GM18526 (cell line): ENCODE results near the gene C3orf49.

Experiments used
- POLR2A ChIP-seq: IDR thresholded peaks from 3 replicates; pipeline ENCODE4 v1.6.1; 2011; ENCODE audit not compliant: insufficient read length; ENCODE audit errors: extremely low read depth

C3orf49 gene

GRCh38 chr3:63832395-63832794 is 13.3 kb downstream of the C3orf49 start:
- TF ChIP-seq POLR2A, result no peak

GRCh38 chr3:63841704-63842103 is 22.6 kb downstream of the C3orf49 start:
- no peak for TF ChIP-seq POLR2A

- no peak for TF ChIP-seq POLR2A
Measured at GRCh38 chr3:63842127-63842526, 23.0 kb downstream of the C3orf49 start.

GRCh38 chr3:63845215-63845614 is 26.1 kb downstream of the C3orf49 start:
- no peak for TF ChIP-seq POLR2A

- TF ChIP-seq POLR2A, result no peak
Measured at GRCh38 chr3:63847718-63848450, 28.8 kb downstream of the C3orf49 start.

- no peak for TF ChIP-seq POLR2A
Measured at GRCh38 chr3:63849175-63849574, 30.1 kb downstream of the C3orf49 start.

- no peak for TF ChIP-seq POLR2A
Measured at GRCh38 chr3:63851287-63851686, 32.2 kb downstream of the C3orf49 start.

- no peak for TF ChIP-seq POLR2A
Measured at GRCh38 chr3:63853106-63853505, 34.0 kb downstream of the C3orf49 start.

GRCh38 chr3:63855333-63855940 is 36.3 kb downstream of the C3orf49 start:
- no peak for TF ChIP-seq POLR2A

- TF ChIP-seq POLR2A, result no peak
Measured at GRCh38 chr3:63857311-63857710, 38.2 kb downstream of the C3orf49 start.

- no peak for TF ChIP-seq POLR2A
Measured at GRCh38 chr3:63860776-63861175, 41.7 kb downstream of the C3orf49 start.

GRCh38 chr3:63861306-63861705 is 42.2 kb downstream of the C3orf49 start:
- no peak for TF ChIP-seq POLR2A

GRCh38 chr3:63862804-63863149 is 43.7 kb downstream of the C3orf49 start:
- no peak for TF ChIP-seq POLR2A

GRCh38 chr3:63863150-63864007 is 44.3 kb downstream of the C3orf49 start, which contains the start of the genes ATXN7 and THOC7:
Gene ATXN7 (plus strand): TSS chr3:63863867. CDS start chr3:63912599, 48,732 bp downstream.
Gene THOC7 (minus strand): TSS chr3:63863805. CDS start chr3:63863790, 15 bp downstream.
- TF ChIP-seq POLR2A, result peak; percentile 29

GRCh38 chr3:63864008-63864964 is 45.2 kb downstream of the C3orf49 start:
- TF ChIP-seq POLR2A, result no peak

GRCh38 chr3:63864965-63865327 is 45.8 kb downstream of the C3orf49 start:
- TF ChIP-seq POLR2A, result no peak
